HepG2 (cell line): Measurements from ENCODE around the gene KCTD19. TPM values are rescaled to one million over a fixed set of nuclear protein-coding genes. Genes with fewer than 3 reads are reported as not detected.
A peak's percentile ranks its signal among the peaks of the same experiment; 100 is the strongest.

Experiments used
- CEBPZ ChIP-seq: IDR thresholded peaks from 2 replicates; pipeline ENCODE4 v1.6.1; 2012; ENCODE audit warnings: low read length, improper control_type of control experiment
- FUBP1 ChIP-seq: sonication (generic); formaldehyde crosslinking; IDR thresholded peaks from 2 replicates; pipeline ENCODE4 v1.5.1; 2020; ENCODE audit warnings: missing genetic modification reagents, mild to moderate bottlenecking, borderline replicate concordance
- NPAS2 ChIP-seq: sonication (generic); formaldehyde crosslinking; IDR thresholded peaks from 2 replicates; pipeline ENCODE4 v1.8.0; 2022; ENCODE audit warnings: mild to moderate bottlenecking, missing genetic modification reagents, borderline replicate concordance
- PATZ1 ChIP-seq: sonication (generic); formaldehyde crosslinking; IDR thresholded peaks from 2 replicates; pipeline ENCODE4 v1.4.0; 2020; ENCODE audit warnings: missing genetic modification reagents
- PBX3 ChIP-seq: sonication (generic); formaldehyde crosslinking; IDR thresholded peaks from 2 replicates; pipeline ENCODE4 v1.8.1; 2023; ENCODE audit warnings: missing genetic modification reagents, inconsistent platforms, borderline replicate concordance
- SATB2 ChIP-seq: sonication (generic); formaldehyde crosslinking; IDR thresholded peaks from 2 replicates; pipeline ENCODE4 v1.5.0; 2020; ENCODE audit warnings: missing genetic modification reagents
- TBP ChIP-seq: sonication (generic); formaldehyde crosslinking; IDR thresholded peaks from 2 replicates; pipeline ENCODE4 v1.5.0; 2020; ENCODE audit warnings: missing genetic modification reagents
- TEAD3 ChIP-seq: optimal IDR thresholded peaks from 2 replicates; pipeline ENCODE3; 2016; ENCODE audit warnings: borderline replicate concordance
- TERF1 ChIP-seq: sonication (generic); formaldehyde crosslinking; IDR thresholded peaks from 2 replicates; pipeline ENCODE4 v1.8.0; 2022; ENCODE audit warnings: mild to moderate bottlenecking, missing genetic modification reagents, moderate library complexity
- ZBTB39 ChIP-seq: sonication (generic); formaldehyde crosslinking; IDR thresholded peaks from 2 replicates; pipeline ENCODE4 v1.5.0; 2020; ENCODE audit warnings: missing genetic modification reagents
- ZFP62 ChIP-seq: sonication (generic); formaldehyde crosslinking; IDR thresholded peaks from 2 replicates; pipeline ENCODE4 v1.4.0; 2020; ENCODE audit warnings: missing genetic modification reagents
- ZNF17 ChIP-seq: sonication (generic); formaldehyde crosslinking; IDR thresholded peaks from 2 replicates; pipeline ENCODE4 v1.5.0; 2020; ENCODE audit warnings: mild to moderate bottlenecking, missing genetic modification reagents
- ZNF256 ChIP-seq: sonication (generic); formaldehyde crosslinking; conservative IDR thresholded peaks from 2 replicates; pipeline ENCODE4 v1.4.0; 2020; ENCODE audit warnings: missing genetic modification reagents
- ZNF382 ChIP-seq: sonication (generic); formaldehyde crosslinking; IDR thresholded peaks from 2 replicates; pipeline ENCODE4 v1.5.0; 2020; ENCODE audit warnings: missing genetic modification reagents, mild to moderate bottlenecking, borderline replicate concordance
- ZNF75D ChIP-seq: sonication (generic); formaldehyde crosslinking; IDR thresholded peaks from 2 replicates; pipeline ENCODE4 v1.8.1; 2023; ENCODE audit warnings: missing genetic modification reagents, mild to moderate bottlenecking, borderline replicate concordance
- ZNF788 ChIP-seq: sonication (generic); formaldehyde crosslinking; IDR thresholded peaks from 2 replicates; pipeline ENCODE4 v1.5.0; 2020; ENCODE audit warnings: mild to moderate bottlenecking, missing genetic modification reagents, borderline replicate concordance
- polyA plus RNA-seq, 8 experiments: library from polyadenylated mRNA; depleted of rRNA in 3 of 8; stranded (reverse) in 7 of 8; unstranded in 1 of 8; fragments of >200 nt; fragmentation: Illumina TruSeq in 4 of 8; extraction: Trizol in 4 of 8; gene quantifications; 2 replicates each; pipeline versions ENCODE4 v1.2.1 to v1.2.3, GENCODE V29; 2011 to 2016; ENCODE audit warnings: low read depth in 4 of 8, missing spikeins in 1 of 8, mixed read lengths in 1 of 8; ENCODE audit not compliant: insufficient read depth in 1 of 8
- total RNA-seq, 5 experiments: library from RNA; depleted of rRNA; stranded (reverse); fragments of >200 nt; fragmentation: Illumina TruSeq; extraction: Trizol; gene quantifications; 2 replicates each; pipeline ENCODE4 v1.2.3, GENCODE V29; 2016; ENCODE audit warnings: low read depth in 1 of 5

The KCTD19 gene
- total and polyA plus RNA-seq, 2 of the 13 experiments (the other 11 are each of a cell fraction or from before 2014, with no cell fraction given): not detected

- peak; percentile 17 for TF ChIP-seq ZNF788 (CRISPR knock-in tag)
- no peak for TF ChIP-seq TERF1 (CRISPR knock-in tag)
- TF ChIP-seq ZFP62: no peak
- TF ChIP-seq ZNF75D (CRISPR knock-in tag): peak; percentile 15; the same call in 1 of the 2 replicates
- no peak for TF ChIP-seq PBX3 (CRISPR knock-in tag)
- no peak for TF ChIP-seq ZNF256 (CRISPR knock-in tag)
- TF ChIP-seq TEAD3 (CRISPR knock-in tag): peak; percentile 21
- no peak for TF ChIP-seq ZNF17 (CRISPR knock-in tag)
- TF ChIP-seq SATB2: no peak
- no peak for TF ChIP-seq CEBPZ
- peak; percentile 48; the same call in 1 of the 2 replicates for TF ChIP-seq ZBTB39 (CRISPR knock-in tag)
- no peak for TF ChIP-seq ZNF382 (CRISPR knock-in tag)
- no peak for TF ChIP-seq NPAS2
- no peak for TF ChIP-seq PATZ1 (CRISPR knock-in tag)
- no peak for TF ChIP-seq TBP (CRISPR knock-in tag)
- no peak for TF ChIP-seq FUBP1 (CRISPR knock-in tag)
Measured at GRCh38 chr16:67279296-67280089, 47.0 kb downstream of the KCTD19 start, which contains the start of gene PLEKHG4 (continued).
